Progenitor cell of endocrine pancreas (in vitro differentiated cells): ENCODE data around the gene AMIGO1. TPM values are rescaled to one million over a fixed set of nuclear protein-coding genes. Genes with fewer than 3 reads are reported as not detected.

ENCODE experiments used
- DNase-seq: peaks from one replicate; pipeline ENCODE4 v3.0.0; 2021; ENCODE audit warnings: low spot score; ENCODE audit not compliant: unreplicated experiment
- H3K27ac Mint-ChIP-seq: 2 replicates; pipeline ENCODE4 v1.8.0; 2021; ENCODE audit warnings: mild to moderate bottlenecking, moderate library complexity, mixed read lengths
- H3K27me3 Mint-ChIP-seq: 2 replicates; pipeline ENCODE4 v1.8.0; 2021; ENCODE audit warnings: mixed read lengths
- H3K36me3 Mint-ChIP-seq: 2 replicates; pipeline ENCODE4 v1.8.0; 2022; ENCODE audit warnings: mixed read lengths; ENCODE audit not compliant: insufficient read depth
- H3K4me1 Mint-ChIP-seq: 2 replicates; pipeline ENCODE4 v1.8.0; 2021; ENCODE audit warnings: low read depth, mixed read lengths
- H3K4me3 Mint-ChIP-seq: 2 replicates; pipeline ENCODE4 v1.8.0; 2021; ENCODE audit warnings: low read depth, mild to moderate bottlenecking, moderate library complexity, mixed read lengths
- H3K9me3 Mint-ChIP-seq: 2 replicates; pipeline ENCODE4 v1.8.0; 2021; ENCODE audit warnings: low read depth, mixed read lengths
- CTCF ChIP-seq: fragments of 200-600 bp; sonication (generic); IDR thresholded peaks from one replicate; pipeline ENCODE4 v1.5.0; 2021; ENCODE audit warnings: antibody characterized with exemption, mild to moderate bottlenecking; ENCODE audit not compliant: unreplicated experiment
- total RNA-seq: library from RNA; stranded (reverse); gene quantifications from 2 replicates; pipeline ENCODE4 v1.2.1, GENCODE V29; 2021

The AMIGO1 gene
- total RNA-seq, 1 donor from 2014 or later, result 7.2 TPM

GRCh38 chr1:109535971-109536491 is 26.5 kb upstream of the AMIGO1 start:
- no peak overlapping the region for H3K4me3 Mint-ChIP-seq
- no peak overlapping the region for H3K27ac Mint-ChIP-seq
- H3K27me3 Mint-ChIP-seq, result peaks cover 22% of the 10 kb centered on the region
- no peak for DNase-seq
- no peaks in the 10 kb centered on the region for H3K9me3 Mint-ChIP-seq
- H3K4me1 Mint-ChIP-seq, result peaks cover 3% of the 10 kb centered on the region
- TF ChIP-seq CTCF, result no peak
- H3K36me3 Mint-ChIP-seq, result no peaks in the 10 kb centered on the region

GRCh38 chr1:109535481-109535880 is 26.0 kb upstream of the AMIGO1 start:
- Mint-ChIP-seq H3K27ac (no peak overlapping the region), H3K4me3 (no peak overlapping the region), H3K4me1 (peaks cover 3% of the 10 kb centered on the region), H3K9me3 (no peaks in the 10 kb centered on the region), H3K36me3 (no peaks in the 10 kb centered on the region), H3K27me3 (peaks cover 21% of the 10 kb centered on the region)
- TF ChIP-seq CTCF, result no peak
- no peak for DNase-seq

GRCh38 chr1:109534307-109534858 is 24.9 kb upstream of the AMIGO1 start:
- no peak overlapping the region for H3K4me3 Mint-ChIP-seq
- H3K36me3 Mint-ChIP-seq, result no peaks in the 10 kb centered on the region
- DNase-seq, result no peak
- H3K9me3 Mint-ChIP-seq, result no peaks in the 10 kb centered on the region
- no peak for TF ChIP-seq CTCF
- peaks cover 16% of the 10 kb centered on the region for H3K27me3 Mint-ChIP-seq
- H3K4me1 Mint-ChIP-seq, result peaks cover 7% of the 10 kb centered on the region
- H3K27ac Mint-ChIP-seq, result no peak overlapping the region

GRCh38 chr1:109532365-109533136 is 23.0 kb upstream of the AMIGO1 start:
- H3K4me1 Mint-ChIP-seq, result peaks cover 7% of the 10 kb centered on the region
- H3K27ac Mint-ChIP-seq, result no peak overlapping the region
- H3K4me3 Mint-ChIP-seq, result no peak overlapping the region

More at GRCh38 chr1:109532365-109533136, 23.0 kb upstream of the AMIGO1 start:
- DNase-seq, result peak; percentile 90
- peak; percentile 91 for TF ChIP-seq CTCF
- Mint-ChIP-seq H3K36me3 (no peaks in the 10 kb centered on the region), H3K9me3 (no peaks in the 10 kb centered on the region), H3K27me3 (peaks cover 18% of the 10 kb centered on the region)
